LHCN-M2 (cell line): ENCODE measurements around the gene RAPGEF6. TPM values are rescaled to one million over a fixed set of nuclear protein-coding genes. Genes with fewer than 3 reads are reported as not detected.
"Not testable (repeated sequence)": the region's sequence is repeated elsewhere in the genome, so short reads cannot be mapped to it uniquely, and the experiment has no call there.

Experiments used
- DNase-seq: peaks from one replicate; pipeline ENCODE4 v3.0.0-alpha.2; 2012; ENCODE audit warnings: low read depth
- total RNA-seq: library from RNA; depleted of rRNA; stranded (reverse); fragments of >200 nt; gene quantifications from 2 replicates; pipeline ENCODE4 v1.2.3, GENCODE V29; 2014

Gene RAPGEF6
- total RNA-seq, 1 experiment from 2014 or later = 12.4 TPM

- no peak for DNase-seq
Measured at GRCh38 chr5:131511934-131512333, 123.1 kb downstream of the RAPGEF6 start.

DNA sequence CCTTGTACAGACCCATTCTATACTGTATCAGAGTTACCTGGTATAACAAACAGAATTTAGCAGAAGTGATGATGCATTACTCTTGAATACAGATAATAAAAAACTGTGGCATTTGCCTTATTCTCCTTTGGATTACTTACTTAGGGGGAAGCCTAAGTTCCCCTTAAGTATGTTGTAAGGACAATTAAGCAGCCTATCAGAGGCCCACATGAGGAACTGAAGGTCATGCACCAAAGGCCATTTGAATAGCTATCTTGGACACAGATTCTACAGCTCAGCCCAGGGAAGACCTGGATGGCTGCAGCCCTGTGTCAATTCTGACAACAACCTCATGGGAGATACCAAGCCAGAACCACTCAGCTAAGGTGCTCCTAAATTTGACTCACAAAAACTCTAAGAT lies 125.2 kb downstream of the RAPGEF6 start:
- no peak for DNase-seq

- DNase-seq = peak; percentile 11
Measured at GRCh38 chr5:131505237-131505908, 129.7 kb downstream of the RAPGEF6 start.

GRCh38 chr5:131496400-131496713 lies 138.7 kb downstream of the RAPGEF6 start:
- no peak for DNase-seq

- no peak for DNase-seq
Measured at GRCh38 chr5:131495536-131496399, 139.3 kb downstream of the RAPGEF6 start.

GRCh38 chr5:131491749-131492148 lies 143.3 kb downstream of the RAPGEF6 start:
- DNase-seq = peak; percentile 21

DNA sequence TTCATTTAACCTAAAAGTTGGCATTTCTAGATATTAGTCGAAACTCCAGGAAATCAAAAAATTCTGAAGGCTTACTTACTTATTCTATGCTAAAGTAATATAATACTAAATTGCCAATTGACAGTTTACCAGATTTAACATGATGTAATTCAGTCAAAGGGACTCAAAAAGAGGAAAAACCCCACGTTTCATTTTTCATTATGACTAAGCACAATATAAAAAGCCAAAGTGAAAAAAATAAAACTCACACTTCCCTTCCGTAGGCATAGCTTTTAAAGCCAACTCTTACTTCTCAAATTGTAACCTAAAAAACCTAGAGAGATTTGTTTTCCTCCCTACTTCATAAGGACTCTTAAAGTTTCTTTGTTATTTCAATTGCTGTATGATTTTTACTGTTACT lies 146.6 kb downstream of the RAPGEF6 start:
- DNase-seq = peak; percentile 47

DNA sequence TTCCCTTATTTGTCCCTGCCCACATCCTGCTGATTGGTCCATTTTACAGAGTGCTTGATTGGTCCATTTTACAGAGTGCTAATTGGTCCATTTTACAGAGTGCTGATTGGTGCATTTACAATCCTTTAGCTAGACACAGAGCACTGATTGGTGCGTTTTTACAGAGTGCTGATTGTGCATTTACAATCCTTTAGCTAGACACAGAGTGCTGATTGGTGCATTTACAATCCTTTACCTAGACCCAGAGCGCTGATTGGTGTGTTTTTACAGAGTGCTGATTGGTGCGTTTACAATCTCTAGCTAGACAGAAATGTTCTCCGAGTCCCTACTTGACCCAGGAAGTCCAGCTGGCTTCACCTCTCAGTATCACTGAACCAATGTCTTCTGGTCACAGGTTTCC lies 147.7 kb downstream of the RAPGEF6 start:
- DNase-seq = not testable (repeated sequence)

- no peak for DNase-seq
Measured at GRCh38 chr5:131482617-131483016, 152.4 kb downstream of the RAPGEF6 start.

- peak; percentile 5 for DNase-seq
Measured at GRCh38 chr5:131481569-131481968, 153.5 kb downstream of the RAPGEF6 start.

DNA sequence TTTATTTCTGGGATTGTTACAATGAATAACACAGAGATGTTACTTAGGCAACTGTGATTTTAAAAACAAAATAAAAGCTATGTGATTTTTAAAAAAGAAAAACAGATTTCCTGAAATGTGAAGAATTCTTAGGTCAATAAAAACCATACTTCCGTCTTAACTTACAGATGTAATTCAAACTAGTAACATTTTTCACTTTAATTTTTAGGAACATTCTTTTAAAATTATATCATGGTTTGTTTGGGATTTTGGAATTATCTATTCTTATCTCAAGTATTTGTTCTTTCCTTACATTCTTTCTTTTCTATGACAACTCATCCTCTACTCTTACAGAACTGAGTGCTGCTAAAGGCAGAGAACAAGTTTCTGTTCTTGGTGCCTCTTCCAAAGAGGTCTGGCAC lies 159.5 kb downstream of the RAPGEF6 start:
- DNase-seq = peak; percentile 2

DNA sequence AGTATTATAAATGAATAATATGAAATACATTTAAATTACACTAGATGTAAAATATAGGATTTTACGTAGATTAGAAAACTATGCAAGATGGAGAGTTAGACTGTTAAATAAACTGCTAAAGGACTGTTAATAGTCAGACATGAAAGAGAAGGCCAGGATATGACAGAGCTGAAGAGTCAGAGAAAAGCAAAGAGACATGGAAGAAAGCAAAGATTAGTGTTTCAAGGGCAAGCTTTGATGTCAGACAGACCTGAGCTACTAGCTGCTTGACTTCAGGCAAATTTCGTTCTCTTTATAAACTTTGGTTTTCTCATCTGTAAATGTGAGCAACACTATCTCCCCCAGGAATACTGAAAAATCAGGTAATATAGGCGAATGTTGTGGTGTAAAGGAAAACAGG lies 161.3 kb downstream of the RAPGEF6 start:
- DNase-seq = no peak

DNA sequence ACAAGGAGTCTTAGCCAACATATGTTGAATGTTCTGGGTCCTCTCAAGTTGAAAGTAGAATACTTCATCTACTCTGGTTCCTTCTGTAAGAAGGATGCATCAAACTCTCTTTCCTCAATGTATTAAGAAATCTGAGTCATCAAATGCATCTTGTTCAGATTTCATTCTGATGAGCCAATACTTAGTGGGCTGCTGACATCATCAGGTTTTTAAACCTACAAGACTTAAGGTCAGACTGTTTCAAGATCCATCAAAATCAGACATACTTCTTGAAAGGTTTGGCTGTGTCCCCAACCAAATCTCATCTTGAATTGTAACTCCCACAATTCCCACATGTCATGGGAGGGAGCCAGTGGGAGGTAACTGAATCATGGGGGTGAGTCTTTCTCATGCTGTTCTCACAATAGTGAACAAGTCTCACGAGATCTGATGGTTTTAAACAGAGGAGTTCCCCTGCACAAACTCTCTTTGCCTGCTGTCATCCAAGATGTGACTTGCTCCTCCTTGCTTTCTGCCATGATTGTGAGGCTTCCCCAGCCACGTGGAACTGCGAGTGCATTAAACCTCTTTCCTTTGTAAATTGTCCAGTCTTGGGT lies 168.8 kb downstream of the RAPGEF6 start:
- DNase-seq = peak; percentile 77

- DNase-seq = no peak
Measured at GRCh38 chr5:131463656-131464055, 171.4 kb downstream of the RAPGEF6 start.

GRCh38 chr5:131462454-131462853 lies 172.6 kb downstream of the RAPGEF6 start:
- DNase-seq = no peak

- DNase-seq = no peak
Measured at GRCh38 chr5:131461742-131462141, 173.3 kb downstream of the RAPGEF6 start.

DNA sequence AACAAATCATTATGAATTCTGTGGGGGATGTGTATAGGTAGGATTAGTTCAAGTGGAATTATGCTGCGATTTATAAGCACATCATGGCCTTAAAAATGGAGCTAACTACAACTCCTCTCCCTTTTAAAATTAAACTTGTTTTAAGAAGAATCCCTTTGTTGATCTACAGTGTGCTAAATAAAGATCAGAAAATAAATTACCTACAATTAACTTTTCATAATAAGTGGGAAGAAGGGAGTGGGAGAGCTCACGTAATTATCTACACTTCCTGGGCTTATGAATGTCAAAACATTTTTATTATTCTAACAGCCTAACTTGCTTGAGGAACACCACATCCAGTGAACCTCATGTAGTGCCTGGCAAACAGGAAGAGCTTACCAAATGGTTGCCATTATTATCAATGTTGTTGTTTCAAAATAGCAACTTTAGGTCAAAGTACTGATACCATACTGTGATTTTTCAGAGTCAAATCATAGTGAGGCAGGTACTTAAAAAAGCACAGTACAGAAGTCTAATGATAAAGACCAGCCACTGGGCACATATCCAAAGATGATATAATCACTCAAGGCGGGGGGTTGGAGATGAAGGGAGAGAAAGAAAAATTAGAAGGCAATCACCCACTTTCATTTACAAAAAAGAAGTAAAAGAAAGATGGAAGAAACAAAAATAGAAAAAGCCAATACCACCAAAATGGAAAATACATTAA lies 174.0 kb downstream of the RAPGEF6 start:
- no peak for DNase-seq

GRCh38 chr5:131460133-131460532 lies 174.9 kb downstream of the RAPGEF6 start:
- DNase-seq = no peak

GRCh38 chr5:131459216-131459615 lies 175.8 kb downstream of the RAPGEF6 start:
- no peak for DNase-seq

- no peak for DNase-seq
Measured at GRCh38 chr5:131457193-131457592, 177.8 kb downstream of the RAPGEF6 start.

DNA sequence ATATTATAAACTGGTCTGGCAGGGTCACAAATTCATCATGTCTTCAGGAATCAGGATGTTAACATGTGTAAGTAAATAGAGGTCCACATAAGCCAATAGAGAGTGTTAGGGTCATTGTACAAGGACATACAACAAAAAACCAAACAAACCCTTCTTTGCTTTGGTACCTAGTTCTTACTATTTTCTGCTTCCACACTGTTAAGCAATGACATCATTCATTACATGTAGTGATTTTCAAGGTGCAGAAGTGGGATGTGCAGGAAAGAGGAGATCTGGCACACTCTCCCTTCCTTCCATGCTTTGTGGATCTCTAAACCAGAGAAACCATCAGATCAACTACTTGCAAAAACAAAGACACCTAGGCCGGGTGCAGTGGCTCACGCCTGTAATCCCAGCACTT lies 184.1 kb downstream of the RAPGEF6 start:
- DNase-seq = no peak

DNA sequence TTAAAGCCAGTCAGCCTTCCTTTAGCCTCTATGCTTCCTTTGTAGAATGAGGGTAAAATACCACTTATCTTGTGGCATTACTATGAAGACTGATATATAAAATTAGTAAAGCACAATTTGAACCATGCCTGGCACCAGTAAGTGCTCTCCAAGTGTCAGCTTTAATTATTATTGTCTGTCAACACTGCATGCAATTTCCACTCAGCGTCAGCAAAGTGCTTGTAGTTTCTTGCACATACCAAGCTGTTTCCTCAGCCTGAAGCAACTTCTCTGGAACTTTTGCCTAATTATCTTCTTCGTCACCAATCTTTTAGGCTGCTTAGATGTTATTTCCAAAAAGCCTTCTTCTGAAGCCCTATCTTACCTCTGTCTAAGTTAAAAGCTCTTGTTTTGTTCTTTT lies 193.8 kb downstream of the RAPGEF6 start:
- DNase-seq = no peak
